HEK293 (cell line): ENCODE measurements around the gene TIMM44.

ENCODE experiments used
- HOXD13 ChIP-seq: sonication (generic); formaldehyde crosslinking; IDR thresholded peaks from 2 replicates; pipeline ENCODE4 v1.8.0; 2022; ENCODE audit warnings: missing genetic modification reagents, borderline replicate concordance
- ZFP69B ChIP-seq: fragments of 450-650 bp; formaldehyde crosslinking; IDR thresholded peaks from 2 replicates; pipeline ENCODE4 v1.5.1; 2016; ENCODE audit warnings: missing biosample characterization, missing genetic modification characterization
- ZNF184 ChIP-seq: fragments of 450-650 bp; IDR thresholded peaks from 2 replicates; pipeline ENCODE4 v1.5.1; 2018; ENCODE audit warnings: missing biosample characterization, mild to moderate bottlenecking, missing genetic modification characterization
- ZNF394 ChIP-seq: fragments of 450-650 bp; formaldehyde crosslinking; IDR thresholded peaks from 2 replicates; pipeline ENCODE4 v1.5.1; 2016; ENCODE audit warnings: missing biosample characterization, missing genetic modification characterization, mild to moderate bottlenecking, moderate library complexity, borderline replicate concordance
- TF ChIP-seq, protein P1 (sequence below): fragments of 450-650 bp; formaldehyde crosslinking; IDR thresholded peaks from 2 replicates; pipeline ENCODE4 v1.5.1; 2016; ENCODE audit warnings: missing biosample characterization, missing genetic modification characterization

DNA sequence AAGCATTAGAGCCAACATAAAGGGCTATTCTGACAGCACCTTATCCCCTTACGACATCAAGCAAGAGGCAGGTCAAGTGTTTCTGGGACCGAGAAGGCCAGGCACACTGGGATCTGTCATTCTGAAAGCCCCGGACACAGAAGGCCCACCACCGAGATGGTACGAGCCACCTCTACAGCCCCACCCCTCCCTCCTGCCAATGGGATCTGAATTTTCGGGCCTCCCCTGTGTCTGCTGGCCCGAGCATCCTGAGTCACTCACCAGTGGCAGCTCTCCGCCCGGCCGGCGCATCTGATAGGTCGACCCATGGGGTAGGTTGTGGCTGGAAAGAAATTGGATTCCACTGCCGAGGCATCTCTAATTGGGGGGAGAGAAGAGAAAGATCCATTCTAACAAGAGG is 2.6 kb downstream of the TIMM44 start:
- TF ChIP-seq, protein P1, sequence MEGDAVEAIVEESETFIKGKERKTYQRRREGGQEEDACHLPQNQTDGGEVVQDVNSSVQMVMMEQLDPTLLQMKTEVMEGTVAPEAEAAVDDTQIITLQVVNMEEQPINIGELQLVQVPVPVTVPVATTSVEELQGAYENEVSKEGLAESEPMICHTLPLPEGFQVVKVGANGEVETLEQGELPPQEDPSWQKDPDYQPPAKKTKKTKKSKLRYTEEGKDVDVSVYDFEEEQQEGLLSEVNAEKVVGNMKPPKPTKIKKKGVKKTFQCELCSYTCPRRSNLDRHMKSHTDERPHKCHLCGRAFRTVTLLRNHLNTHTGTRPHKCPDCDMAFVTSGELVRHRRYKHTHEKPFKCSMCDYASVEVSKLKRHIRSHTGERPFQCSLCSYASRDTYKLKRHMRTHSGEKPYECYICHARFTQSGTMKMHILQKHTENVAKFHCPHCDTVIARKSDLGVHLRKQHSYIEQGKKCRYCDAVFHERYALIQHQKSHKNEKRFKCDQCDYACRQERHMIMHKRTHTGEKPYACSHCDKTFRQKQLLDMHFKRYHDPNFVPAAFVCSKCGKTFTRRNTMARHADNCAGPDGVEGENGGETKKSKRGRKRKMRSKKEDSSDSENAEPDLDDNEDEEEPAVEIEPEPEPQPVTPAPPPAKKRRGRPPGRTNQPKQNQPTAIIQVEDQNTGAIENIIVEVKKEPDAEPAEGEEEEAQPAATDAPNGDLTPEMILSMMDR (tag by site-specific recombination), result no peak
- TF ChIP-seq ZNF394 (tag by site-specific recombination) (no peak), ZFP69B (no peak), ZNF184 (tag by site-specific recombination) (no peak), HOXD13 (no peak)
